ENCODE measurements around the gene CCDC85A.

CCDC85A gene

GRCh38 chr2:56325661-56326345, 142.0 kb downstream of the CCDC85A start:
- H3K9me3 ChIP-seq (ENCODE audit: control insufficient read depth, insufficient read depth, low read length), result no peaks in the 10 kb centered on the region
- H3K27me3 ChIP-seq (ENCODE audit: control insufficient read depth, insufficient read depth, low read length), result no peaks in the 10 kb centered on the region
- no peak overlapping the region for H3K27ac ChIP-seq (ENCODE audit: low read length)
- WGBS (ENCODE audit: insufficient coverage, insufficient read length), result no CpG with 5 or more reads among the region's 3 CpGs
- DNase-seq (ENCODE audit: low read depth, low spot score), result no peak
- no peaks in the 10 kb centered on the region for H3K4me1 ChIP-seq (ENCODE audit: control insufficient read depth, insufficient read depth, low read length)
- H3K36me3 ChIP-seq (ENCODE audit: control insufficient read depth, insufficient read depth, low read length), result no peaks in the 10 kb centered on the region
- no peak overlapping the region for H3K4me3 ChIP-seq (ENCODE audit: low read length)

DNA sequence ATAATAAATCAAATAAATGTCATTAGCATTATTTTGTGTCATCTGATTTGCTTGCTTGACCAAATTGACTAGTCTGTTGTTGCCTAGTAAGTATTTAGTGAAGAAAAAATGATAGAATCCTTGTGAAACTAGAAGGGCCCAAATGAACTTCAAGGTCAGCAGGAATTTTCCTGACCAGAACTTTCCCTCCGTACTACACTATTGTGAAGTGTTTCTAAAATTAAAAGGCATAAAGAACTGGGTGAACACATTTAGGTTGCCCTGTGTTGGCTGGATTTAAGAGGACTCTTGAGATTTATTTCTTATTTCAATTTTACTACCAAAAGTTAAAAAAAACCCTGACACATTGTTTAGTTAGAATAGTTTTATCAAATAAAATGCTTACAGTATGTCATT, 142.6 kb downstream of the CCDC85A start:
- no peaks in the 10 kb centered on the region for H3K9me3 ChIP-seq (ENCODE audit: control insufficient read depth, insufficient read depth, low read length)
- no peaks in the 10 kb centered on the region for H3K36me3 ChIP-seq (ENCODE audit: control insufficient read depth, insufficient read depth, low read length)
- no peak overlapping the region for H3K4me3 ChIP-seq (ENCODE audit: low read length)
- no peak overlapping the region for H3K27ac ChIP-seq (ENCODE audit: low read length)
- no peak for DNase-seq (ENCODE audit: low read depth, low spot score)
- no peaks in the 10 kb centered on the region for H3K4me1 ChIP-seq (ENCODE audit: control insufficient read depth, insufficient read depth, low read length)
- WGBS (ENCODE audit: insufficient coverage, insufficient read length), result no CpG with 5 or more reads among the region's 1 CpG
- H3K27me3 ChIP-seq (ENCODE audit: control insufficient read depth, insufficient read depth, low read length), result no peaks in the 10 kb centered on the region

DNA sequence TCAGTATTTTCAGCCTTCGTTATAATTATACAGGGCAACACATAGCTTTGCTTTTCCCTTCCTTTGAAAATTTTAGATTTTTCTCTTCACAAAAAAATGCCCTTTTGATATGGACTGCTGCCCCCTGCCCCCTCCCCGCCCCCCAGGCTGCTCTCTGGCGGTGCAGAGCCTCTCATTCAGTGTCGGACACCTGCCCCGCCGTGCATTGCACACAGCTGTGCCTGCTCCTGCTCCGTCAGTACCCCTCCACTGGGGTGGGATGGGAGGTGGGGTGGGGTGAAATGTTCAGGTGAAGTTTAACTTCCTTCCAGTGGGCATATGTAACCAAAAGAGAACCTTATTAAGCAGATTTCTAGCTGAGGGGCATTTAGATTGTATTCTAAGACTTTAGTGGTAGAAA, 148.0 kb downstream of the CCDC85A start:
- H3K4me3 ChIP-seq (ENCODE audit: low read length), result no peak overlapping the region
- no CpG with 5 or more reads among the region's 7 CpGs for WGBS (ENCODE audit: insufficient coverage, insufficient read length)
- no peaks in the 10 kb centered on the region for H3K27me3 ChIP-seq (ENCODE audit: control insufficient read depth, insufficient read depth, low read length)
- no peaks in the 10 kb centered on the region for H3K36me3 ChIP-seq (ENCODE audit: control insufficient read depth, insufficient read depth, low read length)
- no peaks in the 10 kb centered on the region for H3K4me1 ChIP-seq (ENCODE audit: control insufficient read depth, insufficient read depth, low read length)
- no peak for DNase-seq (ENCODE audit: low read depth, low spot score)
- no peaks in the 10 kb centered on the region for H3K9me3 ChIP-seq (ENCODE audit: control insufficient read depth, insufficient read depth, low read length)
- no peak overlapping the region for H3K27ac ChIP-seq (ENCODE audit: low read length)

GRCh38 chr2:56333812-56334485, 150.2 kb downstream of the CCDC85A start:
- H3K9me3 ChIP-seq (ENCODE audit: control insufficient read depth, insufficient read depth, low read length), result no peaks in the 10 kb centered on the region
- no peaks in the 10 kb centered on the region for H3K36me3 ChIP-seq (ENCODE audit: control insufficient read depth, insufficient read depth, low read length)
- H3K4me1 ChIP-seq (ENCODE audit: control insufficient read depth, insufficient read depth, low read length), result no peaks in the 10 kb centered on the region
- no peak overlapping the region for H3K27ac ChIP-seq (ENCODE audit: low read length)
- no peaks in the 10 kb centered on the region for H3K27me3 ChIP-seq (ENCODE audit: control insufficient read depth, insufficient read depth, low read length)
- no peak for DNase-seq (ENCODE audit: low read depth, low spot score)
- H3K4me3 ChIP-seq (ENCODE audit: low read length), result no peak overlapping the region
- no CpG with 5 or more reads among the region's 2 CpGs for WGBS (ENCODE audit: insufficient coverage, insufficient read length)

GRCh38 chr2:56334622-56335021, 150.8 kb downstream of the CCDC85A start:
- Histone ChIP-seq H3K4me1 (ENCODE audit: control insufficient read depth, insufficient read depth, low read length) (no peaks in the 10 kb centered on the region), H3K27ac (ENCODE audit: low read length) (no peak overlapping the region), H3K4me3 (ENCODE audit: low read length) (no peak overlapping the region), H3K9me3 (ENCODE audit: control insufficient read depth, insufficient read depth, low read length) (no peaks in the 10 kb centered on the region), H3K36me3 (ENCODE audit: control insufficient read depth, insufficient read depth, low read length) (no peaks in the 10 kb centered on the region), H3K27me3 (ENCODE audit: control insufficient read depth, insufficient read depth, low read length) (no peaks in the 10 kb centered on the region)
- DNase-seq (ENCODE audit: low read depth, low spot score), result no peak

DNA sequence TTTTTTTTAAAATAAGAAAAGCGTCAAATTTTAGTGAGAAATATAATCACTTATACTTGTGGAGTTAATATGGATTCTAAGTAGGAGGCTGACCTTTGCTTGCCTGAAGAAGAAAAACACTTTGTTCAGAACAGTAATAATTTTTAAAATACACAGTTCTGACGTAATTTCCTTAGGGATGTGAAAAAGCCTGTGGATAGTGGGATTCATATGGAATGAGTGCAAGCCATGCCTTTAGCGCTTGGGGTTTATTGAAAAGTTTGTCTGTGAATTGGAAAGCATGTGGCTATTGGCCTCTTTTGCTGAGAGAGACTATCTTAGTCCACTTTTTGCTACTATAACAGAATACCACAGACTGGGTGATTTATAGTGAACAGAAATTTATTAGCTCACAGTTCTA, 151.3 kb downstream of the CCDC85A start:
- DNase-seq (ENCODE audit: low read depth, low spot score), result no peak
- H3K27ac ChIP-seq (ENCODE audit: low read length), result no peak overlapping the region
- WGBS (ENCODE audit: insufficient coverage, insufficient read length), result no CpG with 5 or more reads among the region's 3 CpGs

GRCh38 chr2:56337342-56337741, 153.6 kb downstream of the CCDC85A start:
- no peak overlapping the region for H3K27ac ChIP-seq (ENCODE audit: low read length)
- no peaks in the 10 kb centered on the region for H3K4me1 ChIP-seq (ENCODE audit: control insufficient read depth, insufficient read depth, low read length)
- H3K9me3 ChIP-seq (ENCODE audit: control insufficient read depth, insufficient read depth, low read length), result no peaks in the 10 kb centered on the region
- no peak overlapping the region for H3K4me3 ChIP-seq (ENCODE audit: low read length)
- H3K27me3 ChIP-seq (ENCODE audit: control insufficient read depth, insufficient read depth, low read length), result no peaks in the 10 kb centered on the region
- no peaks in the 10 kb centered on the region for H3K36me3 ChIP-seq (ENCODE audit: control insufficient read depth, insufficient read depth, low read length)
- no CpG with 5 or more reads among the region's 3 CpGs for WGBS (ENCODE audit: insufficient coverage, insufficient read length)
- no peak for DNase-seq (ENCODE audit: low read depth, low spot score)

More for the DNA sequence above, 151.3 kb downstream of the CCDC85A start:
- Histone ChIP-seq H3K4me3 (ENCODE audit: low read length) (no peak overlapping the region), H3K9me3 (ENCODE audit: control insufficient read depth, insufficient read depth, low read length) (no peaks in the 10 kb centered on the region), H3K36me3 (ENCODE audit: control insufficient read depth, insufficient read depth, low read length) (no peaks in the 10 kb centered on the region), H3K27me3 (ENCODE audit: control insufficient read depth, insufficient read depth, low read length) (no peaks in the 10 kb centered on the region), H3K4me1 (ENCODE audit: control insufficient read depth, insufficient read depth, low read length) (no peaks in the 10 kb centered on the region)

DNA sequence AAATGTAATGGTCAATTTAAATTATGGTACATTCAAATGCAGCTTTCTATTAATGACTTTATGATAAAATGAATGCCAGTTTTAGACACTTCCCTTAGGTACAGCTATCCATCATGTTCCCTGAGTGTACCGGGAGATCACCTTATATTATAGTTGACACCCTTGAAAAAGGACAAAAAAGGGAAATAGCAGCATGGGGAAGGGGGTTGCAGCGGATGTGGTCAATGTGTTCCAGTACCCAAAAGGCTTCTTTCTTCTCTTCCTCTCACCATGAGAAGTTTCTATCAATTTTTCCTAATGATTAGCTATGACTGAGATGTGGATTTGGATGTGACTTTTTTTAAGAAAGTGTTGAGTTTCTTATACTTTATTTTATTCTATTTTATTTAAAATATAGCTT, 154.4 kb downstream of the CCDC85A start:
- Histone ChIP-seq H3K9me3 (ENCODE audit: control insufficient read depth, insufficient read depth, low read length) (no peaks in the 10 kb centered on the region), H3K27me3 (ENCODE audit: control insufficient read depth, insufficient read depth, low read length) (no peaks in the 10 kb centered on the region), H3K36me3 (ENCODE audit: control insufficient read depth, insufficient read depth, low read length) (no peaks in the 10 kb centered on the region), H3K4me3 (ENCODE audit: low read length) (no peak overlapping the region), H3K27ac (ENCODE audit: low read length) (no peak overlapping the region), H3K4me1 (ENCODE audit: control insufficient read depth, insufficient read depth, low read length) (no peaks in the 10 kb centered on the region)
- WGBS (ENCODE audit: insufficient coverage, insufficient read length), result no CpG with 5 or more reads among the region's 2 CpGs
- no peak for DNase-seq (ENCODE audit: low read depth, low spot score)

- Histone ChIP-seq H3K27ac (ENCODE audit: low read length) (no peak overlapping the region), H3K36me3 (ENCODE audit: control insufficient read depth, insufficient read depth, low read length) (no peaks in the 10 kb centered on the region), H3K27me3 (ENCODE audit: control insufficient read depth, insufficient read depth, low read length) (no peaks in the 10 kb centered on the region), H3K4me3 (ENCODE audit: low read length) (no peak overlapping the region), H3K4me1 (ENCODE audit: control insufficient read depth, insufficient read depth, low read length) (peaks cover 2% of the 10 kb centered on the region; the same call in 1 of the 2 replicates), H3K9me3 (ENCODE audit: control insufficient read depth, insufficient read depth, low read length) (no peaks in the 10 kb centered on the region)
- WGBS (ENCODE audit: insufficient coverage, insufficient read length), result no CpG with 5 or more reads among the region's 1 CpG
- DNase-seq (ENCODE audit: low read depth, low spot score), result no peak
Observed at GRCh38 chr2:56344771-56345170, 161.0 kb downstream of the CCDC85A start.

DNA sequence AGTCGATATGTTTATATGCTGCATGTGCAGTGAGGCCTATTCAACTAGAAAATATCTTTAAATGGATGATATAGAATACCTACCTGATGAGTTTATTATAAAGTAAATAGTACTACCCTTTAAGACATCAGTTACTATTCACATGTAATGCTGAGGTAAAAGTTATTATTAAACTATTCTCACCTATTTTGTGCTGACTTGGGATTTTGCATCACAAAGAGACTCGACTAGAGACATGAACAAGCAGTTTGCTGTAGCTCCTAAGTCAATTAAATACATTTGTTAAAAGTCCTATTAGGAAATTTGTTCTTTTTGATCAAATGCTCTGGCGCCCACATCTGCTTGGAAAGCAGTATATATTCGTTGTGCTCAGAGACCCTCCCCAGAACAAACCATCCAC, 164.1 kb downstream of the CCDC85A start:
- H3K36me3 ChIP-seq (ENCODE audit: control insufficient read depth, insufficient read depth, low read length), result no peaks in the 10 kb centered on the region
- H3K4me1 ChIP-seq (ENCODE audit: control insufficient read depth, insufficient read depth, low read length), result peaks cover 2% of the 10 kb centered on the region; the same call in 1 of the 2 replicates
- no peak for DNase-seq (ENCODE audit: low read depth, low spot score)
- H3K9me3 ChIP-seq (ENCODE audit: control insufficient read depth, insufficient read depth, low read length), result no peaks in the 10 kb centered on the region
- WGBS (ENCODE audit: insufficient coverage, insufficient read length), result no CpG with 5 or more reads among the region's 4 CpGs
- no peak overlapping the region for H3K4me3 ChIP-seq (ENCODE audit: low read length)
- H3K27me3 ChIP-seq (ENCODE audit: control insufficient read depth, insufficient read depth, low read length), result no peaks in the 10 kb centered on the region
- H3K27ac ChIP-seq (ENCODE audit: low read length), result no peak overlapping the region
